ENCODE measurements around the gene GYPE.
A peak's percentile ranks its signal among the peaks of the same experiment; 100 is the strongest.
"Not testable (repeated sequence)": the region's sequence is repeated elsewhere in the genome, so short reads cannot be mapped to it uniquely, and the experiment has no call there.

The GYPE gene

DNA sequence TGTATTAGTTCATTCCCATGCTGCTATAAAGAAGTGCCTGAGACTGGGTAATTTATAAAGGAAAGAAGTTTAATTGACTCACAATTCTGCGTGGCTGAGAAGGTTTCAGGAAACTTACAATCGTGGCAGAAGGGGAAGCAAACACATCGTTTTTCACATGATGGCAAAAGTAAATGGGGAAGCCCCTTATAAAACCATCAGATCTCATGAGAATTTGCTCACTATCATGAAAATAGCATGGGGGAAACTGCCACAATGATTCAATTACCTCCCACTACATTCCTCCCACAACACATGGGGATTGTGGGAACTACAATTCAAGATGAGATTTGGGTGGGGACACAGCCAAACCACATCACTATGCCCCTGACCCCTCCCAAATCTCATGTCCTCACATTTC lies 35.4 kb downstream of the GYPE start:
- not testable (repeated sequence) for DNase-seq

DNA sequence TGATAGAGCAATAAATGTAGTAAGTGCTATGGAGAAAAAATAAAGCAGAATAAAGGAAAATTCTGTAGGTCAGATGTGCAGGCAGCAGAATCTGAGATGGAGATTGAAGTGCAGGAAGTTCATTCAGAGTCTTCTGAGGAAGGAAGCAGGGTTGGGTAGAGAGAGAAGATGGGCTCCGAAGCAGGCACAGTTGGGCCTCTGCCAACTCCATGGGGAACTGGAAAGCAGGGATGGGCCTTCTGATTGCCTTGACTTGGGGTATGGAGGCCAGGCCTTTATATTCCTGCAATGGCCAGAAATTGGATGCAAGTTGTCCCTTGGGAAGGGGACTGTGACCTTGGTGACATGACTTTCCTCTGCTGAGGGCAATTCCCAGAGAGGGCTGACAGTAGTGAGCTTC lies 42.6 kb downstream of the GYPE start:
- DNase-seq, result not testable (repeated sequence)

DNA sequence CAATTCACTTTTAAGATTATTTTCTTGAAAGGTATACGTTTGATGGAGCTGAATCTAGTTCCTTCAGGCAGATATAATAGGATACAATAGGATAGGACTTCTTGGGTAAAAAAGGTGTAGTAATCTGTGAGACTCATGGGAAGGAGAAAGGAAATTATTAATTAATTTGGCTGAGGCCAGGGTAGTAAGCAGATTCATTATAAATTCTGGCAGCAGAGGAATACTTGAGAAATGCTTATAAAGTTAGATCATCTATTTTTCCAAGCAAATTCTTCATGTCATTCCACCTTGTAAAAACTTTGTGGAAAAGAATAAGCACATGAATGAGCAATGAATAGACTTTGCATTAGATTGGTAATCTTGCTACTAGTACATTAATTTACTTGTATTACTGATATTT lies 46.9 kb downstream of the GYPE start:
- no peak for DNase-seq

DNA sequence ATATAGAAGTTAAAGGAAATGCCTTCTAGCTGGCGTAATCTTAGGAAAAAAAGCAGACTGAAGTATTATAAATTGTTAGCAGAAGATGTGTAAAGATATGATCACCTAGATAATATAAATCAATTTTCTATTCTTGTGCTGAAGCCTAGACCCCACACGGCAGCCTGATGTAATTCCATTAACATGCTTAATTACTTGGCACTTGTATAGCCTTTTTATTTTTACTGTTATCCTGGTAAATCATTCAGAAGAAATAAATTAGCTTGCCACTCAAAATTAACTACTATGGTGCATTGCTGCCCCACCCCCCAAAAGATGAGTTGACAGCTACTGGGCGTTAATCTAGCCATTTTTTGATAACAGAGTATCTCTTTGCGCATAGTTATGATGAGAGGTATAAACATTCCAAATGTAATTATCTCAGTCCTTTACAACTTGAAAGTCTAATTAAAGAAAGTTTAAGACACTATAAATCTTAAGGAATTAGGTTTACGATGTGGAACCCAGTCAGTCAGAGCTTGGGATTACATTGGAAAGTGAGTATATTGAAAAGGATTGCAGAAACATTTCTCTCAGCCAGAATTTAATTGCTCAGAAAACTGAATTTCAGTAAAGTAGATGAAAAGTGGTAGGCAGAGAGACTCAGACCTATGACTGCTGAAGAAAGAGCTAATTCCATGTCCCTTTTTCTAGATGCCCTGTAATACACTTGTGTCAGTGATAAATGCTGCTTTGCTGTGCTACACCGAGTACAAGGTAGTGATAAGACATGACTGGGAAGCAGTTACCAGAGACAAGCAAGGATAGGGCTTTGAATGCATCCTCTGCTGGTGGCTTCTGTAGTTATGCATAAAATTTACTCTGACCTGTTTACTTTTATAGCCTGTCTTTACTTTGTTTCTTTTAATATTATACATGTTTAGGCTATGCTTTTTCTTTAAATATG lies 47.7 kb downstream of the GYPE start:
- peak; percentile 67 for DNase-seq

DNA sequence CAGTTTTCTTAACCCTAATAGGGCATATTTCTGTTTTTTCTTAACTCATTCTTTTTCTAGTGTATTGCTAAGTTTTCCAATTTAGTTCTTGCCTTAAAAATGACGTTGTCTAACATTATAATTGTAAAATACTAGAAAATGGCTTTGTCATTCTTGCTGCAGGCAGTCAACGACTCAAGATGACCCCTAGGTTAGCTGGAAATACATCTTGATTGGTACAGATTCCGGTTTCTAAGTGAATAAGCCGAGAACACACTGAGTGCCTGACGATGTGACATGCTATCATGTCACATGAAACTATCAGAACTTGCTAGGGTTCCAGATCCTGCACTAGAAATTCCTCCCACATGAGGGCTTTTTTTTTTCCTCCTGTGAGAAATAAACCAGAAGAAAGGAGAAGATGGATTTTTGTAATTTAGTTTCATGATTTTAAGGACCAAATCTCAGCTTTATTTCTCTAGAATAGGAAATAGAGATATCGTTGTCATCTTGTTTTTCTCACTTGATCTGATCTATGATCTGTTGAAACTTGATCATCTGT lies 49.3 kb downstream of the GYPE start:
- DNase-seq, result not testable (repeated sequence)

DNA sequence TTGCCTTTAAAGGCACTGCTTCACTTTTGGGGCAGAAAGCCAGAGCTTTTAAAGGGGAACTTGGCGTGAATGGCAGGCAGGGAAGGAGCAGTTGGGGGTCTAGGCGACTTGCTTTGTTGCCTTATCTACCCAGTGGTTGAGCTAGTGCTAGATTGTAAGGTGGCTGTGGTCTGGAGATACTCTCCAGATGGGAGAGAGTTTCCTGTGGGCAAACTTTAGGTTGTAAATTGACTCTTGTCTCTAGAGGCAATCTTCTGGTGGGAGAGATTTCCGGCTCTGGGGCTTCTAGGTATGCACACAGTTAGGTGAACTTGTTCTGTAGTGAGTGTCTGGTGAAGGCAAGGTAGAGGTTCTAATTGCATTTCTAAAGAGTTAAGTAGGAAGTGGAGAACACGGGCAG lies 50.7 kb downstream of the GYPE start:
- DNase-seq, result peak; percentile 78

DNA sequence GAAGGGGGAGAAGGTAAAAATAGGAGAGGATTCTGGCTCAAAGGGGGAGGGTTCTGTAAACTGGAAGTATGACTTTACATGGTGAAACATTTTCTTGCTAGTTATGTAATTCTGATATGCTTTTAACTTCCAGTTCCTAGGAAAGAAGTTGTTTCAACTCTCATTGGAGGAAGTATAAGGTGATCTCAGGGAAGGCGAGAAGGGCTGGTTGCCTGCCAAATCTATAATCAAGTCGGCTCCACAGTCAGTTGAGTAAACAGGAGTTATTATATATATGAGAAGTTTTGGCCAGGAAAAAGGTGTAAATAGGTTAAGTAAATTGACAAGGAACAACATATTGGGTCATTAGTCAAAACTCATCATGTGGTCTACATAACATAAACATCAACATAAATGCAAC lies 56.1 kb downstream of the GYPE start:
- DNase-seq, result not testable (repeated sequence)

DNA sequence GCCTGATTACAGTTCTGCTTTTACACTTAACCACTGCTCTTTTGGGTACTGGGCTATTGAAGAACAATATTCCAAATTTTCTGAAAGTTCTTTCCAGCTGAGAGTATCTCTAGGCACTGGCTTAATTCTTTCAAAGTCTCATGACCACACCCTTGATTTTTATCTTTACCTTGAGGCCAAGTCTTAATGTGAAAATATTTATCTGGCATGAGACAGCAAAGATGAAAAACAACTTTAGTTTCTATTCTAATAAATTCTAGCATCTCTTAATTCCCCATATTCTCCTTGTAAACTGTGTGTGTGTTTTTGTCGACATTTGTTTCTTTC lies 61.9 kb downstream of the GYPE start:
- peak; percentile 49 for DNase-seq

DNA sequence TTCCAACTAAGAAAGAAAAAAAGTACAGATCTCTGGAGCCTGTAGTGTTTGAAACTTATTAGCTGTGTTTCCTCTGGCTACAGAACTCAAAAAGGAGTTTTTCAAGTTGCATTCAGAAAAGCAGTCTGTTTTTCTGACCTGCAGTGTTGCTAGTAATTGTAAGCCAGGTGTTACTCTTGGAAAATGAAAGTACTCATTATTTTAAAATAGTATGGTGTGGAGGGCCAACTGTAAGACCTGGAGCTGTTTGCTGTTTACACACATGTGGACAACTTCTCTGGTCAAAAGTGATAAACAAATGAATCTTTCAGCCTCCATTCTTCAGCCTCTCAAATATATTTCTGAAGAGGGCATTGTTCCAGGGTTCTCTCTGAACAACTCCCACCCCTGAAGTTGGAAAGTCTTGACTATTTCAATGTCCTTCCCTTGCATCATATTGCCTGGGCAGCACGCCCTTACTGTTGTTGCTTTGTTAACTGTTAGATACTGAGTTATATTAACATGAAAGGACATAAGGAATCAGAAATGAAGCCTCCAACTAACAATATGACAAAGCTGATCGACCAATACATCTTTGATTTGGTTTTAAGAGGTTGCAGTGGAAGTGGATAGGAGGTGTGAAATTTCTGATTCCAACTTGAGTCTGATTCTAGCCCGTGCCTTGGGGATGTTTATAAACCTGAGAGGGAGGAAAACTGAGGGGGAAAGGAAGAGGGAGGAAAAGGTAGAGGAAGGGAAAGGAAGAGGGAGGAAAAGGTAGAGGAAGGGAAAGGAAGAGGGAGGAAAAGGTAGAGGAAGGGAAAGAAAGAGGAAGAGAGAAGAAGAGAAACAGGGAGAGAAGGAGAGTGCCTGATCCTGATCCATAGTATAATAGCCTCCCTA lies 62.5 kb downstream of the GYPE start:
- DNase-seq, result peak; percentile 50

DNA sequence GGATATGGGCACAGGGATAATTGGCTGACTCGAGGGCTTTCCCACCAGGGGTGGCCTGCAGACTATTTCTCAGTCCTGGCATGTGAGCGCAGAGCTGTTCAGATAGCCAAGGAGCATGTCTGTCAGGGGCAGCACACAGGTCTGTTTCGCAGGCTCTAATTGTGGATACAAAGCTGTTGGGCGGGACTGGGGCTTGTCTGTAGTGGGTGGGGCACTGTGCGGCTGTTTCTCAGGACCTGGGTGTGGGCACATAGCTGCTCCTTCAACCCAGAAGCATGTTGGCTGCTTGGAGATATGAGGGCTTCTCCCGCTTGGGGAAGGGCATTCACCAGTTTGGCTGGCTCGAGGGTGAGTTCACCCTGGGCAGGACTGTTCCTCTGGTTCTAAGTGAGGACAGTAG lies 65.9 kb downstream of the GYPE start:
- DNase-seq, result peak; percentile 92

DNA sequence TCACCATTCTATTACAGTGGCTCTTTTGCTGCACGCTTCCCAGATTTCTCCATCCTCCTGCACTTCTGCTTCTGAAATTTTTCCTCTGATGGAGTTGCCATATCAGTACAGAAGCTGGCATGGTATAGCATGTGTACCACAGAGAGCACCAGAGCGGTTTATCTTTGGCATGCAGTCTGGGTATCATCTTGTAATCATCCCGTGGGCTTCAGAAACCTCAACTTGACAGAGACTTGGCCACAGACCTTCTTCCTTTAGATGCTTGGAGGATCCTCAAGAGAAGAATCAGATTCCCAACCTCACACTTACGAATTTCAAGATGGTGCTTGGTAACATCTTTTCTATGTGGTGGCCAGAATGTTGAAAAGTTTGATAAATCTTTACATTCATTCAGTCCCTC lies 71.2 kb downstream of the GYPE start:
- peak; percentile 51 for DNase-seq

DNA sequence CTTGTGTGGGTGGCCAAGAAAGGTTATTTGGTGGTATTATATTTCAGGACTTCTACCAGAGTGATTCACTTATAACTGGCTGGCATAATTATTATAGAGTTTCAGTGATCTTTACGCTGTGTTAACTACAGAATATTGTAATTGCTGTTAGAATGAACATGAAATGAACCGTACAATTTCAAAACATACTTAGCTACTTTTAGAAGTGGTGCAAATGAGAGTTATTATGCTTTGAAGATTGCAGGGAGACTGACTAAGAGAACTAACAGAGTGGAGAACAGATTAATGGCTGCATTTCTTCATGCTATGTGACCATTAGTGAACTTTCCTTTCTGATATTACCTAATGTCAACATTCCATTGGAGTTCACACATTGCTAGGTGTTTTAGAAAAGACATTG lies 71.7 kb downstream of the GYPE start:
- DNase-seq, result not testable (repeated sequence)

DNA sequence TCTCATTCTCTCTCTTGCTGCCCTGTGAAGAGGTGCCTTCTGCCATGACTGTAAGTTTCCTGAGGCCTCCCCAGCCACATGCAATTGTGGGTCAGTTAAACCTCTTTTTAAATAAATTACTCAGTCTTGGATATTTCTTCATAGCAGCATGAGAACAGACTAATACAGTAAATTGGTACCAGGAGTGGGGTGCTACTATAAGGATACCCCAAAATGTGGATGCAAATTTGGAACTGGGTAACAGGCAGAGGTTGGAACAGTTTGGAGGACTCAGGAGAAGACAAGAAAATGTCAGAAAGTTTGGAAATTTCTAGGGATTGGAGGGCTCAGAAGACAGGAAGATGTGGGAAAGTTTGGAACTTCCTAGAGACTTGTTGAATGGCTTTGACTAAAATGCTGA lies 74.8 kb downstream of the GYPE start:
- DNase-seq, result not testable (repeated sequence)

DNA sequence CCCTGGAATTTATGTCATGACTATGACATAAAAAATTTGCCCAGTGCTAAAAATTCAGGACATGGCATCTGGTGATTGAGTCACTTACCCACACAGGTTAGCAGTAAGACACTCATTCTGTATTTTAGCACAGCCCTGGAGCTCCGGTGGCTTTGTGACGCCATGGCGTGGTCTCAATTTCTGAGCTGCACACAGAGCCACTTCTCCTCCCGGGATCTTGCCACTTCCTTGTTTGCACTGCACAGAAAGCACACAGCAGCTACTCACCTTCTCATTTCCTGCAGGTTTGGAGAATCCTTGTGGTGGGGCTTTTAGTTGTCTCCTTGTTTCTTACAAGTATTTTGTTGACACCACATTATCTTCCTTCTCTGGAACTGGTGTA lies 76.1 kb downstream of the GYPE start:
- DNase-seq, result not testable (repeated sequence)

Measured in hematopoietic multipotent progenitor cell treated with erythropoietin and hydrocortisone succinate and interleukin-3 and kit ligand, for 8 days (in vitro differentiated cells).